Measurements from ENCODE around the gene VPS41.

VPS41 gene

DNA sequence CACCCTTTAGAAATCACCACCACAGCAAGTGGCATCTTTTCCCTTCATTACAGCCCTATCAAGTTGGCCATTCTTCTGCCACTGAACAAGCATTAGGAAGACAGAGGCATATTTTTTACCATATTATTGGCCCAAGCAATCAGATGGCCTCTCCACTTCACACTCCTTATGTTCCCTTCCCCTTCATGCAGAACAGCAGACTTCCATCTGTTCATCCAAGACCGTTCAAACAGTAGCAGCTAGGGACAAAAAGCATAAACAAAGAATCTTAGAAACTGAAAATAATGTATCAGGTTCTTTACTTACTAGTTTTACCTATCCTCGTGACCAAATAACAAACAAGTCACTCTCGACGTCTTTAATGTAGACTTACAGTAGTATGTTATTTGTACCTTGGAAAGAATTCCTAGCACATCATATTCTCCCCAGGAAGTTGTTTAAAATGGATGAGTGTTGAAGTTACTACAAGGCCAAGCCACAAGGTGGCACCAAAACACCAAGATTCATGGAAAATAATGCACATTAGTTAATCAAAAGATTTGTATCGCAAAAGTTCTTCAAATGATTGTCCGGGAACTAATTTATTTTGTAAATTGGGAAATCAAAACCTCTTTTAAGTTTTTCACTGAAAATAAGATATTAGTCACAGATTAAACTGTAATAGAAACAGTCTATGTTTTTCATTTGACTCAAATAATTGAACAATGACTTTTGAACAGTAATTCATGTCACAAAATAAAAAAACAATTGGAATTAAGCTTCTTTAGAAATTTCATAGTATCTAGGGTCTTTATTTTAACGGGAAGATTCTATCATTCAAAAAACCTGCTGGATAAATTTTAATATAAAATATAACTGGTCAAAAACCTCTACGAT lies 112.1 kb downstream of the VPS41 start:
- Histone ChIP-seq H3K27me3 (replicated peaks; ENCODE audit: insufficient read depth, low read length) (no peaks in the 10 kb centered on the region), H3K79me2 (ENCODE audit: low read length) (no peaks in the 10 kb centered on the region), H3K4me2 (ENCODE audit: low read depth, low read length) (no peak overlapping the region), H3K4me1 (ENCODE audit: low read length) (no peaks in the 10 kb centered on the region), H3K9me3 (replicated peaks; ENCODE audit: insufficient read depth, low read length) (no peaks in the 10 kb centered on the region), H3K27ac (ENCODE audit: low read length) (no peak overlapping the region), H4K20me1 (ENCODE audit: insufficient read depth, low read length) (no peaks in the 10 kb centered on the region), H2AFZ (ENCODE audit: low read length) (no peak overlapping the region), H3F3A (ENCODE audit: insufficient read depth, low read length) (no peaks in the 10 kb centered on the region), H3K9me2 (replicated peaks; ENCODE audit: insufficient read depth, low read length) (no peaks in the 10 kb centered on the region), H3K4me3 (ENCODE audit: low read length) (no peak overlapping the region), H3K36me3 (replicated peaks; ENCODE audit: insufficient read depth, low read length) (no peaks in the 10 kb centered on the region; the same call in 1 of the 2 replicates), H3K9ac (ENCODE audit: low read length) (no peak overlapping the region)
- no peak for TF ChIP-seq EZH2 (optimal IDR thresholded peaks at IDR 0.05; ENCODE audit: low read depth, low read length)
- TF ChIP-seq, protein P1, sequence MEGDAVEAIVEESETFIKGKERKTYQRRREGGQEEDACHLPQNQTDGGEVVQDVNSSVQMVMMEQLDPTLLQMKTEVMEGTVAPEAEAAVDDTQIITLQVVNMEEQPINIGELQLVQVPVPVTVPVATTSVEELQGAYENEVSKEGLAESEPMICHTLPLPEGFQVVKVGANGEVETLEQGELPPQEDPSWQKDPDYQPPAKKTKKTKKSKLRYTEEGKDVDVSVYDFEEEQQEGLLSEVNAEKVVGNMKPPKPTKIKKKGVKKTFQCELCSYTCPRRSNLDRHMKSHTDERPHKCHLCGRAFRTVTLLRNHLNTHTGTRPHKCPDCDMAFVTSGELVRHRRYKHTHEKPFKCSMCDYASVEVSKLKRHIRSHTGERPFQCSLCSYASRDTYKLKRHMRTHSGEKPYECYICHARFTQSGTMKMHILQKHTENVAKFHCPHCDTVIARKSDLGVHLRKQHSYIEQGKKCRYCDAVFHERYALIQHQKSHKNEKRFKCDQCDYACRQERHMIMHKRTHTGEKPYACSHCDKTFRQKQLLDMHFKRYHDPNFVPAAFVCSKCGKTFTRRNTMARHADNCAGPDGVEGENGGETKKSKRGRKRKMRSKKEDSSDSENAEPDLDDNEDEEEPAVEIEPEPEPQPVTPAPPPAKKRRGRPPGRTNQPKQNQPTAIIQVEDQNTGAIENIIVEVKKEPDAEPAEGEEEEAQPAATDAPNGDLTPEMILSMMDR (IDR thresholded peaks at IDR 0.05; ENCODE audit: low read length) = peak; percentile 81
- TF ChIP-seq EZH2phosphoT487 (IDR thresholded peaks at IDR 0.05; ENCODE audit: low read length) = no peak
- peak; percentile 41 for DNase-seq

DNA sequence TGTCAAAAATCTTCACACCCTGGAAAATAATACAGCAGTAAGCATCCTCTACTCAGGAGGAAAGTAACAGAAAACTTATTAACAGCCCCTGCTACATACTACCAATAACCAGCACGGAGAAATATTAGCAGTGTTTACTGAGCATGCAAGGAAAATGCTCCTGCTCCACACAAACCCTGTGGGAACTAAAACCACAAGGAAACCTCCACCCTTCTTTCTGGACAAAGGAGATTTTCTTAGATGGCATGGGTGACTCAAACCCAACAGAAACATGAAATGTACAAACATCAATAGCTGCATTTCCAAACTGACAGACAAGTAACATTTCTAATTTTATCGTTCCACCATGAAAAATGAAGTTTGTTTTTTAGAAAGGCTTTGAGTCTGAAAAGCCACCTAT lies 113.4 kb downstream of the VPS41 start:
- H2AFZ ChIP-seq (ENCODE audit: low read length) = no peak overlapping the region
- H3K9ac ChIP-seq (ENCODE audit: low read length) = no peak overlapping the region
- no peaks in the 10 kb centered on the region for H3K9me3 ChIP-seq (replicated peaks; ENCODE audit: insufficient read depth, low read length)
- H3K4me2 ChIP-seq (ENCODE audit: low read depth, low read length) = no peak overlapping the region
- no peaks in the 10 kb centered on the region for H3K79me2 ChIP-seq (ENCODE audit: low read length)
- H3F3A ChIP-seq (ENCODE audit: insufficient read depth, low read length) = no peaks in the 10 kb centered on the region
- H3K27ac ChIP-seq (ENCODE audit: low read length) = no peak overlapping the region
- TF ChIP-seq, protein P1 (IDR thresholded peaks at IDR 0.05; ENCODE audit: low read length) = no peak
- no peaks in the 10 kb centered on the region for H3K27me3 ChIP-seq (replicated peaks; ENCODE audit: insufficient read depth, low read length)
- H3K4me1 ChIP-seq (ENCODE audit: low read length) = no peaks in the 10 kb centered on the region
- H3K36me3 ChIP-seq (replicated peaks; ENCODE audit: insufficient read depth, low read length) = no peaks in the 10 kb centered on the region; the same call in 1 of the 2 replicates
- DNase-seq = no peak
- no peaks in the 10 kb centered on the region for H4K20me1 ChIP-seq (ENCODE audit: insufficient read depth, low read length)
- H3K9me2 ChIP-seq (replicated peaks; ENCODE audit: insufficient read depth, low read length) = no peaks in the 10 kb centered on the region
- no peak overlapping the region for H3K4me3 ChIP-seq (ENCODE audit: low read length)

DNA sequence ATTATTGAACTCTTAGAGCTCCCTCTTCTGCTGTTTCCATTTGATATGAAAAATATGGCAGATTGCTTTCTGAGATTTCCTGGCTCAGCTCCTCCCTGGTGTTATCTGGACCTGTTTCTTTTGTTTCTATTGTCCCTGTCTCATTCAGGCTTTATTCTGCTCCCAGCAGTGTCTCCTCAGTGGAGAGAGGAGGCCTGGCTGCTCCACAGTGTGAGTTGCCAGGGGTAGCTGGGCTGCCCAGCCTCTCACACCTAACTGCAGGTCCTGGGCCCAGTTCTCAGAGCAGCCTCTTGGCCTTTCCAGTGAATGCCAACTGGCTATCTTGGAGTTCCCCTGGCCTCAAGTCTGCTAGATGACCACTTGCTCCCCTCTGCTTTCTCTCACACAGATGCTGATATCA lies 127.0 kb downstream of the VPS41 start:
- Histone ChIP-seq H3K9me2 (replicated peaks; ENCODE audit: insufficient read depth, low read length) (no peaks in the 10 kb centered on the region), H3K79me2 (ENCODE audit: low read length) (no peaks in the 10 kb centered on the region), H3K9me3 (replicated peaks; ENCODE audit: insufficient read depth, low read length) (no peaks in the 10 kb centered on the region), H3F3A (ENCODE audit: insufficient read depth, low read length) (peaks cover 8% of the 10 kb centered on the region; the same call in 1 of the 2 replicates), H4K20me1 (ENCODE audit: insufficient read depth, low read length) (no peaks in the 10 kb centered on the region), H2AFZ (ENCODE audit: low read length) (no peak overlapping the region), H3K27ac (ENCODE audit: low read length) (no peak overlapping the region), H3K9ac (ENCODE audit: low read length) (no peak overlapping the region), H3K4me3 (ENCODE audit: low read length) (no peak overlapping the region), H3K4me1 (ENCODE audit: low read length) (peaks cover 17% of the 10 kb centered on the region), H3K27me3 (replicated peaks; ENCODE audit: insufficient read depth, low read length) (no peaks in the 10 kb centered on the region), H3K4me2 (ENCODE audit: low read depth, low read length) (no peak overlapping the region), H3K36me3 (replicated peaks; ENCODE audit: insufficient read depth, low read length) (no peaks in the 10 kb centered on the region)
- TF ChIP-seq EZH2phosphoT487 (IDR thresholded peaks at IDR 0.05; ENCODE audit: low read length) (no peak), EZH2 (optimal IDR thresholded peaks at IDR 0.05; ENCODE audit: low read depth, low read length) (no peak)
- TF ChIP-seq, protein P1 (IDR thresholded peaks at IDR 0.05; ENCODE audit: low read length) = no peak
- DNase-seq = no peak

Measured in MM.1S (cell line).